Measurements from ENCODE around the gene TSPEAR.
"Not testable (repeated sequence)": the region's sequence is repeated elsewhere in the genome, so short reads cannot be mapped to it uniquely, and the experiment has no call there.

Gene TSPEAR

DNA sequence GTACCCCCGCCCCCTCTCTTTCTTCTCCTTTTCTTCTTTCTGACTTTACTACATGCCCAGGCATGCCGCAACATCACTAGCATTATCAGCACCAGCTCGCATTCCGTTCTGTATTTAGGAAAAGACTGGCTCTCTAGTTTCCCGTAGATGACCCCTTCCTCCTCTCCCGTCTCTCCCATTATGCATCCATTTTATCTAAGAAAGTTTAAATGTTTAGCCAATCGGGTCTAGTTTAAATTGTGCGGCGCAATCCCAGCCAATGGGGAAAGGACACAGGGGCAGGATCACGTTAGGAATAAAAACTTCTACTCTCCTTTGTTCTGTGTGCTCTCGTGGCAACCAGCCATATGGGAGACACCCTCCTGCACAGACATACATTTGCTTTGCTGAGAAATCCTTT, 113.3 kb downstream of the TSPEAR start:
- TF ChIP-seq, protein P1, sequence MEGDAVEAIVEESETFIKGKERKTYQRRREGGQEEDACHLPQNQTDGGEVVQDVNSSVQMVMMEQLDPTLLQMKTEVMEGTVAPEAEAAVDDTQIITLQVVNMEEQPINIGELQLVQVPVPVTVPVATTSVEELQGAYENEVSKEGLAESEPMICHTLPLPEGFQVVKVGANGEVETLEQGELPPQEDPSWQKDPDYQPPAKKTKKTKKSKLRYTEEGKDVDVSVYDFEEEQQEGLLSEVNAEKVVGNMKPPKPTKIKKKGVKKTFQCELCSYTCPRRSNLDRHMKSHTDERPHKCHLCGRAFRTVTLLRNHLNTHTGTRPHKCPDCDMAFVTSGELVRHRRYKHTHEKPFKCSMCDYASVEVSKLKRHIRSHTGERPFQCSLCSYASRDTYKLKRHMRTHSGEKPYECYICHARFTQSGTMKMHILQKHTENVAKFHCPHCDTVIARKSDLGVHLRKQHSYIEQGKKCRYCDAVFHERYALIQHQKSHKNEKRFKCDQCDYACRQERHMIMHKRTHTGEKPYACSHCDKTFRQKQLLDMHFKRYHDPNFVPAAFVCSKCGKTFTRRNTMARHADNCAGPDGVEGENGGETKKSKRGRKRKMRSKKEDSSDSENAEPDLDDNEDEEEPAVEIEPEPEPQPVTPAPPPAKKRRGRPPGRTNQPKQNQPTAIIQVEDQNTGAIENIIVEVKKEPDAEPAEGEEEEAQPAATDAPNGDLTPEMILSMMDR (IDR thresholded peaks at IDR 0.05) = no peak
- no peak overlapping the region for H3K27ac ChIP-seq
- H3K4me3 ChIP-seq = no peak overlapping the region
- no peak for DNase-seq (ENCODE audit: low spot score)

DNA sequence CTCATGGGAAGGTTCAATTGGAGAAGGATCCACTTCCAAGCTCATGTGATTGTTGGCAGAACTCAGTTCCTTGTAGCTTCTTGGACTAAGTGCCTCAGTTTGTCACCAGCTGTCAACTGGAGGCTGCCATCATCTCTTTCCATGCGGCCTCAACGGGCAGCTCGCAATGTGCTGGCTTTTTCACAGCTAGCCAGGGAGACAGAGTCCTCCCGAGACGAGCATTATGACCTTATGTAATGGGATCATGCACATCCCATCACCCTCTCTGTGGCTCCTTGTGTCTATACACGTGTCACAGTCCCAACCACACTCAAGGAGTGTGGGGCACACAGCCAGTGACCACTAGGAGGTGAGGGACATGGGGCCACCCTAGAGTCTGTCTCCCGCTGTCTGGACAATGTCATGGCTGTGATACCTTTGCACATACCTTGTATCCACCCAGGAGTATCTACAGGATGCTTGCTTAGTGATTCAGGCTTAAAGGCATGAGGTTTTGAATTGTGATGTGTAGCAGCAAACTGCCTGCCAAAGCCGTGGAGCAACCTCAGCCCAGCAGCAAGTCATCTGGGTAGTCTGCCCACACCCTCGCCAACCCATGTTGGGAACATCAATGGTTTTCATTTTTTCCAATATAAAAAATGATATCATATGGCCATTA, 115.2 kb downstream of the TSPEAR start:
- no peak for DNase-seq (ENCODE audit: low spot score)

DNA sequence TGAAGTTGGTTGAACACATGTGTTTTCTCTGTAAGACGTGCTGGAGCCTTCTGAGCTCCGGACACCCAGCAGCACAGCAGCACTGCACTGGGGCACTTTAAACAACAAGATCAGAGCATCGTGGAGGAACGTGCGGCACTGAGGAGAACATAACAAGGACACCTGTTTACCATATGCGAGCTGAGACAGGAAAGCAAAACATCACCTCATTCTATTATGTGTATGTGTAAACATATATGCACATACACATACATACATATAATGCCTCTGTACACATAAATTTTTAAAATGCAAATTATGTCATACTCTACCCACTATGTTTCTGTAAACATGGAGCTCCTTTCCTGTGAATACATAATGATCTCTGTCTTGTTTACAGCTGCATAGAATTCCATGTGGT, 115.8 kb downstream of the TSPEAR start:
- TF ChIP-seq, protein P1 (IDR thresholded peaks at IDR 0.05) = no peak
- Histone ChIP-seq H3K4me3 (no peak overlapping the region), H3K27ac (no peak overlapping the region)
- DNase-seq (ENCODE audit: low spot score) = no peak

More for the DNA sequence above, 115.2 kb downstream of the TSPEAR start:
- Histone ChIP-seq H3K4me3 (no peak overlapping the region), H3K27ac (no peak overlapping the region)
- TF ChIP-seq, protein P1 (IDR thresholded peaks at IDR 0.05) = no peak

DNA sequence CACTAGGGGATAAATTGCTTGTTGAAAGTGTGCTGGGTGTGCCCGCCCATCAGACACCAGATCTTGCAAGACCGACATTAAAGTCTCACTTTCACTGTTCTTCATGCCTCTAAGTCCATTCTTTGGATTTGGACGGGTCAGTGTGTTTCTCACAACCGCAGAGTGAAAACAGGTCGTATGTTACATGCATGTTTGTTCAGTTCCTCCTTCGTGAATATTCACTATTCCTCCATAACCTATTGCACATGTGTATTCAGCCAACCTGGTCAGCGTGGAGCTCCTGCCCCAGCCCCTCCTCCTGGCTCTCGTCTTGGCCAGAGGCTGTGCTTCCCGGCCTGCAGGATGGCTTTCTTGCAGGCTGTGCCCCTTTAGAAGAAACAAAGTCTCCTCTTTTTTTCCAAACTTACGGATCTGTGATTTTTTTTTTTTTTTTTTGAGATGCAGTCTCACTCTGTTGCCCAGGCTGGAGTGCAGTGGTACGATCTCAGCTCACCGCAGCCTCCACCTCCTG, 116.9 kb downstream of the TSPEAR start:
- no peak overlapping the region for H3K27ac ChIP-seq
- no peak for DNase-seq (ENCODE audit: low spot score)
- TF ChIP-seq, protein P1 (IDR thresholded peaks at IDR 0.05) = no peak

DNA sequence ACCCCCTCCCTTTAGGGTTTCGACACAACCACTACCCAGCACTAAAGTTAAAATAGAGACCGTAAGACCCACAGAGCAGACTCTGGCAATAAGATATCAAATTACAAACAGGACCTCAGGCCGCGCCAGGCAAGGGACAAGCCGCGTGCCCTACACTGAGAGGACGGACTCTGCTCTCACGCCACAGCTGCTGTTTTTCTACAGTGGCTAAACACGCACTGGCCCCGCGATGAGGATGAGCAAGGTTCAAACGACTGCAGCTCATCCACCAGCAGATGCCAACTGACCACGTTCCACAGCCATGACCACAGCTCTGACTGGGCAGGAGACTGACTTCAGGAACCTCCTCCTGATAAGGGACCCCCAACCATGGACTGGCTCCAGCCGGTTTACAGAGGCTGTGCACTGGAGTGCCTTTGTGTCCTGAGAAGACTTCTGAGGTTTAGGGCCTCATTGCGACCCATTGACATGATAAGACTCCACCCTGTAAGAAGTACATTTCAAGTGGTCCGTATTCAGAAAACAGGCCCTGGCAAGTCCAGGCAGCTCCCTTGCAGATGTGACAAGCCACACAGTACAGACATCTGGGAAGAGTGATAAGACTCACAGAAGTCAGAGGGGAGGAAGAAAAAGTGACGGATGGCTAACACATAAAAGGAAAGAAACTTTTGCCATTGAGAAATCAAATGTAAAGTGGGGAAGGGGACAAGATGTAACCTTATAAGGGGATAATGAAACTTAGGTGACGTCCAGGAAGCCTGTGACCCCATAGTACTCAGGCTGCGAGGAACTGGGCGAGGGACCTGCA, 117.6 kb downstream of the TSPEAR start:
- Histone ChIP-seq H3K27ac (no peak overlapping the region), H3K4me3 (no peak overlapping the region)
- TF ChIP-seq, protein P1 (IDR thresholded peaks at IDR 0.05) = no peak
- no peak for DNase-seq (ENCODE audit: low spot score)

More for the DNA sequence above, 116.9 kb downstream of the TSPEAR start:
- H3K4me3 ChIP-seq = no peak overlapping the region

DNA sequence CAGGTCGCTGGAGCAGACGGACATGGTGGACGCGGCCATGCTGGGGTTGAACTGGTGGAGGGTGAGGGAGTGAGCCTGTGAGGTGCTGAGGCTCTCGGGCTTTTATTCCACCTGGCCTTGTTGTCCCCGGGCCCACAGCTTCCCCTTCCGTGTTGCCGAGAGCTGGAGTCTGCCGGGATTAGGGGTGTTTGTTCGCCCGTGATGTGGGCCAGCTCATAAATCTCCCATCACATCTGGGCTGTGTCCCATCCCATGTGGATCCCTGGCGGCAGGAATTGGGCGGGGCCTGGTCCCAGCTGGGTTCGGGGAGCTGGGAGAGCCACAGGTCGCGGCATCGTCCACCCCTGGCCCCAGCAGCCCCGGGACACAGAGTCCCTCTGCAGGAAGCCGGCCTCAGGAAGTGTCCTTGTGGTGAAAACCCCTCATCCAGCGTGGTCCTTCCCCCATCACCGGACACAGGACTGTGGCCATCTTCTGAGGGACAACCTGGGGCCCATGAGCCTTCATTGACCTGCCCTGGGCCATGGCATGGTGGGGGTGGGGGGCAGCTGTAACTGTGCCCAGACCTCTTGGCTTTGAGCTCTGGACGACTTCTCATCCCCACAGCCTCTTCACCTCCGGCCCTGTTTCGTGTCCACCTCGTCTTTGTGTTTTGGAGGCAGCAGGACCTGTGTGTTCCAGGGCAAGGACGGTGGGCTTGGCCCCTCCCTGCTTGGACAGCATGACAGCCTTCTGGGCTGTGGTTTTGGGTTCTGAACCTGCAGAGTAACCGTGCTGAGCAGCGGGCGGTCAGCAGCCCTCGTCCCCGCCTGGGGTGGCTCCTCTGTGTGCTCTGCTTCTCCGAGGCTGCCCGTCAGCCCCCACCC, 118.7 kb downstream of the TSPEAR start, which contains the start of gene KRTAP10-6:
Gene KRTAP10-6 (minus strand): TSS at position 60 of the 866 bp plus-strand sequence. CDS start 21 bp downstream, at position 39.
- H3K27ac ChIP-seq = no peak within 1 kb of the TSS
- TF ChIP-seq, protein P1 (IDR thresholded peaks at IDR 0.05) = no peak
- no peak within 1 kb of the TSS for H3K4me3 ChIP-seq
- DNase-seq (ENCODE audit: low spot score) = no peak

DNA sequence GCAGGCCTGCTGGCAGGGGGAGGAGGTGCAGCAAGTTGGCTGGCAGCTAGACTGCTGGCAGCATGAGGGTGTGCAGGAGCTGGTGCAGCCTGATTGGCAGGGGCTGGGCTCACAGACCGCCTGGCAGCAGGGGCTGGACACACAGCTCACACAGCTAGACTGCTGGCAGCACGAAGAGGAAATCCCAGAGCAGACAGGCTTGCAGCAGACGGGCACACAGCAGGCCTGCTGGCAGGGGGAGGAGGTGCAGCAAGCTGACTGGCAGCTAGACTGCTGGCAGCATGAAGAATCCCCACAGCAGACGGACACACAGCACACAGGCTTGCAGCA, 119.6 kb downstream of the TSPEAR start:
- H3K4me3 ChIP-seq; H3K27ac ChIP-seq; DNase-seq (ENCODE audit: low spot score): not testable (repeated sequence)

DNA sequence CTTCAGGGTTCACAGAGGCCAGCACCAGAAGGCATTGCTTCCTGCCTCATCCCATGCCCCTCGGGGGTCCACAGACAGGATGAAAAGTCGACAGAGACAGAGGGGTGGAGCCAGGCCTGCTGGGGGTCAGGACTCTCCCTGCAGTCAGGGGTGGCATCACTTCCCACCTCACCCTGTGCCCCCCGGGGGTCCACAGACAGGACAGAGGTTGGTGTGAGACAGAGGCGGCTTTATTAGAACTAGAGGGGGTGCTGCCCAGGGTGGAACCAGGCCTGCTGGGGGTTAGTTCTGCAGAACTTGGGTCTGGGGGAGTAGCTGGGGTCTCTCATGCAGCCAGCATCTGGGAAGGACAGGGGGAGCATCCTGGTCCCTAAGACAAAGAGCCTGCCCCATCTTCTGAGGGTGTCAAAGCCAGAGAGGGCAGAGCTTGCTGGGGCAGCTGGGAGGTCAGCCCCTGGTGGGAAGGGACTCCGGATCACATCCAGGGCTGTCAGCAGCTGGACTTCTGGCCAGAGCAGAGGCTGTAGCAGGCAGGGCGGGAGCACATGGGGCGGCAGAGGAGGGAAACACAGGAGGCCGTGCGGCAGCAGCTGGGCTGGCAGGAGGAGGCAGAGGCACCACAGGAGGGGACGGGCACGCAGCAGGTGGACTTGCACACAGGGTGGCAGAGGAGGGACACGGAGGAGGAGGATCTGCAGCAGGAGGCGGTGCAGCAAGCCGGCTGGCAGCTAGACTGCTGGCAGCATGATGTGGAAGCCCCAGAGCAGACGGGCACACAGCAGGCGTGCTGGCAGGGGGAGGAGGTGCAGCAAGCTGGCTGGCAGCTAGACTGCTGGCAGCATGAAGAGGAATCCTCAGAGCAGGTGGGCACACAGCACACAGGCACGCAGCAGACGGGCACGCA, 120.2 kb downstream of the TSPEAR start:
- not testable (repeated sequence) for H3K27ac ChIP-seq; H3K4me3 ChIP-seq; DNase-seq (ENCODE audit: low spot score)
